Neural cell (in vitro differentiated cells): ENCODE measurements around the gene MEF2D. TPM values are rescaled to one million over a fixed set of nuclear protein-coding genes. Genes with fewer than 3 reads are reported as not detected.

Experiments used
- H2AFZ ChIP-seq: fragments of 200-600, 300-800 bp; sonication (generic), shearing (Covaris generic); 2 replicates; pipeline ENCODE4 v1.6.0; 2014; ENCODE audit warnings: low read depth, mild to moderate bottlenecking, antibody characterized with exemption, low read length, moderate library complexity
- H3F3A ChIP-seq: fragments of 200-600 bp; shearing (Covaris generic); 2 replicates; pipeline ENCODE4 v1.6.1; 2016; ENCODE audit warnings: mild to moderate bottlenecking, moderate library complexity, mixed read lengths, antibody characterized with exemption, low read length; ENCODE audit not compliant: insufficient read depth, poor library complexity, severe bottlenecking
- H3K27ac ChIP-seq: fragments of 200-600, 300-800 bp; sonication (generic), shearing (Covaris generic); 2 replicates; pipeline ENCODE4 v1.5.1; 2014; ENCODE audit warnings: mild to moderate bottlenecking, low read length, moderate library complexity
- H3K27me3 ChIP-seq: fragments of 300-800, 200-600 bp; sonication (generic), shearing (Covaris generic); 2 replicates; pipeline ENCODE4 v1.6.0; 2014; ENCODE audit warnings: mild to moderate bottlenecking, low read depth, low read length, moderate library complexity; ENCODE audit not compliant: insufficient read depth
- H3K36me3 ChIP-seq: fragments of 300-800, 200-600 bp; sonication (generic), shearing (Covaris generic); 2 replicates; pipeline ENCODE4 v1.5.1; 2014; ENCODE audit warnings: mild to moderate bottlenecking, antibody characterized with exemption, low read length, moderate library complexity; ENCODE audit not compliant: insufficient read depth
- H3K4me2 ChIP-seq: fragments of 300-800, 200-600 bp; sonication (generic), shearing (Covaris generic); 2 replicates; pipeline ENCODE4 v1.6.0; 2014; ENCODE audit warnings: mild to moderate bottlenecking, low read length
- H3K4me3 ChIP-seq: fragments of 300-800, 200-600 bp; sonication (generic), shearing (Covaris generic); 2 replicates; pipeline ENCODE4 v1.5.1; 2014; ENCODE audit warnings: mild to moderate bottlenecking, low read length, moderate library complexity
- H3K79me2 ChIP-seq: fragments of 200-600 bp; shearing (Covaris generic); replicated peaks from 2 replicates; pipeline ENCODE4 v1.6.0; 2014; ENCODE audit warnings: mild to moderate bottlenecking, low read length, moderate library complexity; ENCODE audit not compliant: insufficient read depth
- H3K9ac ChIP-seq: fragments of 300-800, 200-600 bp; sonication (generic), shearing (Covaris generic); 2 replicates; pipeline ENCODE4 v1.6.1; 2016; ENCODE audit warnings: mild to moderate bottlenecking, low read length, mixed read lengths
- H3K9me2 ChIP-seq: fragments of 200-600 bp; shearing (Covaris generic); 2 replicates; pipeline ENCODE4 v1.6.1; 2016; ENCODE audit warnings: mild to moderate bottlenecking, low read length, mixed read lengths; ENCODE audit not compliant: insufficient read depth
- H3K9me3 ChIP-seq: fragments of 200-600, 300-800 bp; sonication (generic), shearing (Covaris generic); 2 replicates; pipeline ENCODE4 v1.6.1; 2016; ENCODE audit warnings: mild to moderate bottlenecking, mixed run types, low read length, moderate library complexity, mixed read lengths
- H4K20me1 ChIP-seq: fragments of 200-600 bp; shearing (Covaris generic); 2 replicates; pipeline ENCODE4 v1.6.1; 2016; ENCODE audit warnings: mild to moderate bottlenecking, mixed run types; ENCODE audit not compliant: insufficient read depth
- EP300 ChIP-seq: fragments of 450-650 bp; conservative IDR thresholded peaks from 2 replicates; pipeline ENCODE4 v1.6.1; 2014; ENCODE audit warnings: antibody characterized with exemption, mild to moderate bottlenecking, moderate library complexity; ENCODE audit not compliant: poor library complexity, severe bottlenecking
- EZH2 ChIP-seq: fragments of 200-600, 300-800 bp; shearing (Covaris generic), sonication (generic); IDR thresholded peaks from 2 replicates; pipeline ENCODE4 v1.6.1; 2014; ENCODE audit warnings: antibody characterized with exemption, low read length, borderline replicate concordance, mild to moderate bottlenecking; ENCODE audit not compliant: insufficient read depth, poor library complexity, severe bottlenecking
- MXI1 ChIP-seq: fragments of 450-650 bp; conservative IDR thresholded peaks from 2 replicates; pipeline ENCODE4 v1.6.1; 2014; ENCODE audit warnings: antibody characterized with exemption, mild to moderate bottlenecking; ENCODE audit not compliant: poor library complexity, severe bottlenecking
- POLR2AphosphoS5 ChIP-seq: IDR thresholded peaks from 2 replicates; pipeline ENCODE4 v1.6.1; 2012
- RAD21 ChIP-seq: fragments of 450-650 bp; conservative IDR thresholded peaks from 2 replicates; pipeline ENCODE4 v1.6.1; 2014; ENCODE audit warnings: antibody characterized with exemption, mild to moderate bottlenecking, moderate library complexity
- SMC3 ChIP-seq: fragments of 450-650 bp; conservative IDR thresholded peaks from 2 replicates; pipeline ENCODE4 v1.6.1; 2014; ENCODE audit warnings: antibody characterized with exemption, mild to moderate bottlenecking, moderate library complexity; ENCODE audit not compliant: poor library complexity
- TAF1 ChIP-seq: IDR thresholded peaks from 2 replicates; pipeline ENCODE4 v1.6.1; 2012; ENCODE audit warnings: low read depth
- polyA plus RNA-seq: library from polyadenylated mRNA; depleted of rRNA; stranded (reverse); fragments of >200 nt; gene quantifications from 2 replicates; pipeline ENCODE4 v1.2.3, GENCODE V29; 2014
- TF ChIP-seq, protein P1 (sequence below): fragments of 450-650 bp; IDR thresholded peaks from 2 replicates; pipeline ENCODE4 v1.5.1; 2014; ENCODE audit warnings: antibody characterized with exemption, mild to moderate bottlenecking, moderate library complexity; ENCODE audit not compliant: poor library complexity, severe bottlenecking
- TF ChIP-seq, protein P2 (sequence below): IDR thresholded peaks from 2 replicates; pipeline ENCODE4 v1.6.1; 2012; ENCODE audit warnings: borderline replicate concordance

MEF2D gene
- polyA plus RNA-seq, 1 donor from 2014 or later, result 4.7 TPM

DNA sequence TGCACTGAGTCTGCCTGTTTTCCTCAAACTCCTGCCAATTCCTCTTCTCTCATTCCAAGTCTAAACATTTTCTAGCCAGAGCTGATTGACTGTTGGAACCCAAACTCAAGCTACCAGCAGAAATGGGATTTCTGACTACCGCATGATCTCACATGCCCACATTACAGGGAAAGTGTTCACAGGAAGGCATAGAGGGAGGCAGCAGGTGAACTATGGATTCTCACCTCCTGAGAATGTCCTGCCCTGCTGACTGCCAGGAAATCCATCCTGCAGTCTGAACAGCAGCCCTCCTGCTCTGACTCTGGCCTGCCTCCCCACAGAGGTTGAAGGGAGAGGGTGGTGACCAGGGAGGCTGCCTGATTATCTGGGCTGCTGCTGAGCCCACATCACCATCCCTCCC lies 49.3 kb upstream of the MEF2D start:
- H3K9ac ChIP-seq, result no peak overlapping the region
- H3K9me3 ChIP-seq, result no peaks in the 10 kb centered on the region
- H2AFZ ChIP-seq, result no peak overlapping the region
- no peak overlapping the region for H3K4me2 ChIP-seq
- no peaks in the 10 kb centered on the region for H3K9me2 ChIP-seq
- TF ChIP-seq SMC3, result no peak
- no peak for TF ChIP-seq POLR2AphosphoS5
- TF ChIP-seq, protein P1, sequence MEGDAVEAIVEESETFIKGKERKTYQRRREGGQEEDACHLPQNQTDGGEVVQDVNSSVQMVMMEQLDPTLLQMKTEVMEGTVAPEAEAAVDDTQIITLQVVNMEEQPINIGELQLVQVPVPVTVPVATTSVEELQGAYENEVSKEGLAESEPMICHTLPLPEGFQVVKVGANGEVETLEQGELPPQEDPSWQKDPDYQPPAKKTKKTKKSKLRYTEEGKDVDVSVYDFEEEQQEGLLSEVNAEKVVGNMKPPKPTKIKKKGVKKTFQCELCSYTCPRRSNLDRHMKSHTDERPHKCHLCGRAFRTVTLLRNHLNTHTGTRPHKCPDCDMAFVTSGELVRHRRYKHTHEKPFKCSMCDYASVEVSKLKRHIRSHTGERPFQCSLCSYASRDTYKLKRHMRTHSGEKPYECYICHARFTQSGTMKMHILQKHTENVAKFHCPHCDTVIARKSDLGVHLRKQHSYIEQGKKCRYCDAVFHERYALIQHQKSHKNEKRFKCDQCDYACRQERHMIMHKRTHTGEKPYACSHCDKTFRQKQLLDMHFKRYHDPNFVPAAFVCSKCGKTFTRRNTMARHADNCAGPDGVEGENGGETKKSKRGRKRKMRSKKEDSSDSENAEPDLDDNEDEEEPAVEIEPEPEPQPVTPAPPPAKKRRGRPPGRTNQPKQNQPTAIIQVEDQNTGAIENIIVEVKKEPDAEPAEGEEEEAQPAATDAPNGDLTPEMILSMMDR, result no peak
- TF ChIP-seq, protein P2, sequence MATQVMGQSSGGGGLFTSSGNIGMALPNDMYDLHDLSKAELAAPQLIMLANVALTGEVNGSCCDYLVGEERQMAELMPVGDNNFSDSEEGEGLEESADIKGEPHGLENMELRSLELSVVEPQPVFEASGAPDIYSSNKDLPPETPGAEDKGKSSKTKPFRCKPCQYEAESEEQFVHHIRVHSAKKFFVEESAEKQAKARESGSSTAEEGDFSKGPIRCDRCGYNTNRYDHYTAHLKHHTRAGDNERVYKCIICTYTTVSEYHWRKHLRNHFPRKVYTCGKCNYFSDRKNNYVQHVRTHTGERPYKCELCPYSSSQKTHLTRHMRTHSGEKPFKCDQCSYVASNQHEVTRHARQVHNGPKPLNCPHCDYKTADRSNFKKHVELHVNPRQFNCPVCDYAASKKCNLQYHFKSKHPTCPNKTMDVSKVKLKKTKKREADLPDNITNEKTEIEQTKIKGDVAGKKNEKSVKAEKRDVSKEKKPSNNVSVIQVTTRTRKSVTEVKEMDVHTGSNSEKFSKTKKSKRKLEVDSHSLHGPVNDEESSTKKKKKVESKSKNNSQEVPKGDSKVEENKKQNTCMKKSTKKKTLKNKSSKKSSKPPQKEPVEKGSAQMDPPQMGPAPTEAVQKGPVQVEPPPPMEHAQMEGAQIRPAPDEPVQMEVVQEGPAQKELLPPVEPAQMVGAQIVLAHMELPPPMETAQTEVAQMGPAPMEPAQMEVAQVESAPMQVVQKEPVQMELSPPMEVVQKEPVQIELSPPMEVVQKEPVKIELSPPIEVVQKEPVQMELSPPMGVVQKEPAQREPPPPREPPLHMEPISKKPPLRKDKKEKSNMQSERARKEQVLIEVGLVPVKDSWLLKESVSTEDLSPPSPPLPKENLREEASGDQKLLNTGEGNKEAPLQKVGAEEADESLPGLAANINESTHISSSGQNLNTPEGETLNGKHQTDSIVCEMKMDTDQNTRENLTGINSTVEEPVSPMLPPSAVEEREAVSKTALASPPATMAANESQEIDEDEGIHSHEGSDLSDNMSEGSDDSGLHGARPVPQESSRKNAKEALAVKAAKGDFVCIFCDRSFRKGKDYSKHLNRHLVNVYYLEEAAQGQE, result no peak
- TF ChIP-seq MXI1, result no peak
- no peak for TF ChIP-seq RAD21
- H4K20me1 ChIP-seq, result no peaks in the 10 kb centered on the region
- no peak overlapping the region for H3K4me3 ChIP-seq
- H3K36me3 ChIP-seq, result no peaks in the 10 kb centered on the region
- no peaks in the 10 kb centered on the region for H3K79me2 ChIP-seq
- H3F3A ChIP-seq, result no peaks in the 10 kb centered on the region
- H3K27me3 ChIP-seq, result no peaks in the 10 kb centered on the region
- H3K27ac ChIP-seq, result no peak overlapping the region

DNA sequence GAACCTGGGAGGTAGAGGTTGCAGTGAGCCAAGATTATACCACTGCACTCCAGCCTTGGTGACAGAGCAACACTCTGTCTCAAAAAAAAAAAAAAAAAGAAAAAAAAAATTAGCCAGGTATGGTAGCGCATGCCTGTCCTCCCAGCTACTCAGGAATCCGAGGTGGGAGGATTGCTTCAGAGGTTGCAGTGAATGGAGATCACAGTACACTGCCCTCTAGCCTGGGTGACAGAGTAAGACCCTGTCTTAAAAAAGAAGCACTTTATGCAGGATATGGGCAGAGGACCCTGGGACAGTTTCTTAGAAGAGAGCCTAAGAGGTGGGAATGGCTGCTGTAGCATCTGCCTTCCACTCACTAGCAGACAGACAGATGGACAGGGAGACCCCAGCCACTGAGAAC lies 48.8 kb upstream of the MEF2D start:
- no peak overlapping the region for H2AFZ ChIP-seq
- H3K27ac ChIP-seq, result no peak overlapping the region
- H3K9me2 ChIP-seq, result no peaks in the 10 kb centered on the region
- TF ChIP-seq, protein P2, result no peak
- TF ChIP-seq RAD21, result no peak
- TF ChIP-seq POLR2AphosphoS5, result no peak
- TF ChIP-seq, protein P1, result no peak
- TF ChIP-seq SMC3, result no peak
- no peak for TF ChIP-seq EP300
- TF ChIP-seq EZH2, result no peak
- TF ChIP-seq TAF1, result no peak
- TF ChIP-seq MXI1, result no peak
- H3K4me2 ChIP-seq, result no peak overlapping the region
- no peaks in the 10 kb centered on the region for H3K79me2 ChIP-seq
- no peak overlapping the region for H3K4me3 ChIP-seq
- no peaks in the 10 kb centered on the region for H3F3A ChIP-seq
- H3K9ac ChIP-seq, result no peak overlapping the region
- H3K27me3 ChIP-seq, result no peaks in the 10 kb centered on the region
- no peaks in the 10 kb centered on the region for H3K36me3 ChIP-seq
- H3K9me3 ChIP-seq, result no peaks in the 10 kb centered on the region
- H4K20me1 ChIP-seq, result no peaks in the 10 kb centered on the region
